Stimulated activated CD8-positive, alpha-beta memory T cell treated with anti-CD3 and anti-CD28 coated beads, Interleukin-12 subunit alpha, Interleukin-12 subunit beta, amount 100 ng/mL, for 1 hour (primary cell): Measurements from ENCODE around the gene RGL3.
"Not testable (repeated sequence)": the region's sequence is repeated elsewhere in the genome, so short reads cannot be mapped to it uniquely, and the experiment has no call there.

Experiments used
- DNase-seq: peaks from one replicate; pipeline ENCODE4 v3.0.0-alpha.2; 2020; ENCODE audit warnings: low read depth

The RGL3 gene, protein sequence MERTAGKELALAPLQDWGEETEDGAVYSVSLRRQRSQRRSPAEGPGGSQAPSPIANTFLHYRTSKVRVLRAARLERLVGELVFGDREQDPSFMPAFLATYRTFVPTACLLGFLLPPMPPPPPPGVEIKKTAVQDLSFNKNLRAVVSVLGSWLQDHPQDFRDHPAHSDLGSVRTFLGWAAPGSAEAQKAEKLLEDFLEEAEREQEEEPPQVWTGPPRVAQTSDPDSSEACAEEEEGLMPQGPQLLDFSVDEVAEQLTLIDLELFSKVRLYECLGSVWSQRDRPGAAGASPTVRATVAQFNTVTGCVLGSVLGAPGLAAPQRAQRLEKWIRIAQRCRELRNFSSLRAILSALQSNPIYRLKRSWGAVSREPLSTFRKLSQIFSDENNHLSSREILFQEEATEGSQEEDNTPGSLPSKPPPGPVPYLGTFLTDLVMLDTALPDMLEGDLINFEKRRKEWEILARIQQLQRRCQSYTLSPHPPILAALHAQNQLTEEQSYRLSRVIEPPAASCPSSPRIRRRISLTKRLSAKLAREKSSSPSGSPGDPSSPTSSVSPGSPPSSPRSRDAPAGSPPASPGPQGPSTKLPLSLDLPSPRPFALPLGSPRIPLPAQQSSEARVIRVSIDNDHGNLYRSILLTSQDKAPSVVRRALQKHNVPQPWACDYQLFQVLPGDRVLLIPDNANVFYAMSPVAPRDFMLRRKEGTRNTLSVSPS

DNA sequence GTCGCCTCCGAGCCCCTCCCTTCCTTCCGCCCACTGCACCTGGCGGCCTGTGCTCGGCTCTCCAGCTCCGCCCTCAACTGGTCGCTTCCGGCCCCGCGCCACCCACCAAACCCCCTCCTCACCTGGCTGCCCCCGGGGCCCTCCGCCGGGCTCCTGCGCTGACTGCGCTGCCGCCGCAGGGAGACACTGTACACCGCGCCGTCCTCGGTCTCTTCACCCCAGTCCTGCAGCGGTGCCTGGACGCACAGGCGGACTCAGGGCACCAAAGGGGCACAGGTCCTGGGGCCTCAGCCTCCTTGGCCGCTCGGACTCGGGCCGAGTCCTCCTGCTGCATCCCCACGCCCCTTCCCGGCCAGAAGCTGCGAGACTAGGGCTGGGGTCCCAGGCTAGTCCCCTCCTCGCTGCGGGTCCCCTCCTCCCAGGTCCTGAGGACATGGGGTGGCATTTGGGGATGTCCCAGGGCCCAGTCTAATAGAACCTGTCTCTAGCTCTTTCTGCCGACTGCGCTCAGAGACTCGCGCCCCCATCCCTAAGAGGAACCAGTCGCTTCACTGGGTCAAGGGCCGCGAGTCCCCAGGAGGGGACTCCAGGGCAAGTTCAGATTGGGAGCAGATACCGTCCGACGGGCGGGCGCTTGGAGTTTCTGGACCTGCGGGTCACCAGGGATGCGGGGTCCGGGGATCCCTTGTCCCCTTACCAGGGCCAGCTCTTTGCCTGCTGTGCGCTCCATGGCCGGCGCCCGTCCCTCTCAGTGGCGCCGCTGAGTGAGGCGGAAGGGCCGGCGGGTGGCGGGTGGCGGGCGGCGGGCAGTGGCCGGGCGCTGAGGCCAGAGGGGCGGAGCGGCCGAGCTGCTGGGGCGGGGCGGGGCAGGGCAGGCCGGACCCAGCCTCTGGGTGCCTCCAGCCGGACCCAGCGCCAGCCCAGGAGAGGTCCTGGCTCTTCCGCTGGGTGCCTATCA, at the start of gene RGL3:
TSS of gene RGL3 (minus strand) at position 766 of the 958 bp plus-strand sequence. CDS start at position 730, 36 bp downstream.
- no peak for DNase-seq

DNA sequence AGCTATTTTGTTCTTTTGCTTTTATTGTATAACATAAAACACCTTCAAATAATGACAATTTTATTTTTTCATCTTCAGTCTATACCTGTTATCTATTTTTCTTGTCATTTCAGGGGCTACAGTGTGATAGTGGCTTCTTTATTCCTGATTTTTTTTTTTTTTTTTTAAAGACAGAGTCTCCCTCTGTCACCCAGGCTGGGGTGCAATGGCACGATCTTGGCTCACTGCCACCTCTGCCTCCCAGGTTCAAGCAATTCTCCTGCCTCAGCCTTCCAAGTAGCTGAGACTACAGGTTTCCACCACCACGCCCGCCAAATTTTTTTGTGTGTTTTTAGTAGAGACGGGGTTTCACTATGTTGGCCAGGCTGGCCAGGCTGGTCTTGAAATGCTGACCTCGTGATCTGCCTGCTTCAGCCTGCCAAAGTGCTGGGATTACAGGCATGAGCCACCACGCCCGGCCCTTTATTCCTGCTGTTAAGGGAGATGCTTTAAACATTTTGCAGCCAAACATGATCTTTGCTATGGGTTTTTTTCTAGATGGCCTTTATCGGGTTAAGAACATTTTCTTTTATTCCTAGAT, 49.2 kb upstream of the RGL3 start:
- DNase-seq = not testable (repeated sequence)

DNA sequence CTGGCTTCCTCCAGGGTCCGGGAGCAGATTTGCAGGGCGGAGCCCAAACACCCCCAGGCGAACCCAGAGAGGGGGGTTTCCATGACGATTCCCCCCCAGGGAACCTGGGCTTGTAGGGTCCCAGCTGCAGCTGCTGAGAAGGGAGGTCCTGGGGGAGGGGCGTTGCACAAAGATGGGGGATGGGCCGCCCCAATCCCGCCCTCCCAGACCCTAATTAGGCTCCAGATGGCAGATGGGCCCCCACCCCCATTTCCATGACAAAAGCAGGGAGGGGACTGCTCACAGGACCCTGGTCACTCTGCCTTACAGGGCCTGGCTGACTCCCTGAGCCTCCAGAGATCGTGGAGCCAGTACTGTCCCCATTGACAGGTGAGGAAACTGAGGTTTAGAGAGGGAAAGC, 46.5 kb upstream of the RGL3 start:
- DNase-seq = no peak

DNA sequence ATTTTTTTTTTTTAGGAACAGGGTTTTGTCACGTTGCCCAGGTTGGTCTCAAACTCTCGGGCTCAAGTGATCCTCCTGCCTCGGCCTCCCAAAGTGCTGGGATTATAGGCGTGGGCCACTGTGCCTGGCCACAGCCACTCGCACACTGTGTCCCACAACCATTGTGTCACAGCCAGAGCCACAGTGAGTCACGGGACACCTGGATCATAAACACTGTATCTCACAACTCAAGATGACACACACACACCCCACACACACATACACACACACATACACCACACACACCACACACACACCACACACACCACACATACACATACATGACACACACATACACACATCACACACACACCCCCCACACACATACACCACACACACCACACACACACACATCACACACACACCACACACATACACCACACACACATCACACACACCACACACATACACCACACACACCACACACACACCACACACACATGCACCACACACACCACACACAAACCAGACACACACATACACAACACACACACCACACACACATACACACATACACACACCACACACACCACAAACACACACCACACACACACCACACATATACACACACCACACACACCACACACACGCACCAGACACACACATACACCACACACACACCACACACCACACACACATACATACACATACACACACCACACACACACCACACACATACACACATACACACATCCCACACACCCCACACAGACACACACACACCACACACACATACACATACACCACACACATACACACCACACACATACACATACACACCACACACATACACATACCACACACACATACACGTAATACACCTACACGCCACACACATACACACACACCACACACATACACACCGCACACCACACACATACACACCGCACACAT, 45.5 kb upstream of the RGL3 start:
- DNase-seq = no peak

DNA sequence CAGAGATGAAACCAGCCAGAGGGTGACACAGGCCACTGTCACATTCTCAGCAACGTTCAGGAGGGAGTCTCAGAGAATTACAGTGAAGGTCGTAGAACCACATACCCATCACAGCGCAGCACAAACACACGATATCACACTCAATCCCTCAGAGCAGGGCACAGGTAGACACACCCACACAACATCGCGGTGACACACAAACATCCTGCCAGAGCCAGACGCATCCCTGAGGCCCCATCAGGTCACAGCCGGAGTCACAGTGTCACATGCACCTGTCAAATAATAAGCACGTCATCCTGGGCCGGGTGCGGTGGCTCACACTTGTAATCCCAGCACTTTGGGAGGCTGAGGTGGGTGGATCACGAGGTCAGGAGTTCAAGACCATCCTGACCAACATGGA, 44.3 kb upstream of the RGL3 start:
- no peak for DNase-seq

DNA sequence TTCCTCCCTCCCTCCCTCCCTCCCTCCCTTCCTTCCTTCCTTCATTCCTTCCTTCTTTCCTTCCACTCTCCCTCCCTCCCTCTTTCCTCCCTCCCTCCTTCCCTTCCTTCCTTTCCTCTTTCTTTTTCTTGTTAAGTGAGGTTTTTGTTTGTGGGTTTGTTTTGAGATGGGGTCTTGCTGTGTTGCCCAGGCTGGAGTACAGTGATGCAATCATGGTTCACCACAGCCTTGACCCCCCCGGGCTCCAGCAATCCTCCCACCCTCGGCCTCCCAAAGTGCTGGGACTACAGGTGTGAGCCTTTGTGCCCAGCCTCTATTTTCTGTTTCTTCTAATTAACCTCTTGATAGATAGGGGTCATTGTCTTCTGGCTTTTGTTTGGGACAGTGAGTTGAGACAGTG, 42.3 kb upstream of the RGL3 start:
- no peak for DNase-seq

DNA sequence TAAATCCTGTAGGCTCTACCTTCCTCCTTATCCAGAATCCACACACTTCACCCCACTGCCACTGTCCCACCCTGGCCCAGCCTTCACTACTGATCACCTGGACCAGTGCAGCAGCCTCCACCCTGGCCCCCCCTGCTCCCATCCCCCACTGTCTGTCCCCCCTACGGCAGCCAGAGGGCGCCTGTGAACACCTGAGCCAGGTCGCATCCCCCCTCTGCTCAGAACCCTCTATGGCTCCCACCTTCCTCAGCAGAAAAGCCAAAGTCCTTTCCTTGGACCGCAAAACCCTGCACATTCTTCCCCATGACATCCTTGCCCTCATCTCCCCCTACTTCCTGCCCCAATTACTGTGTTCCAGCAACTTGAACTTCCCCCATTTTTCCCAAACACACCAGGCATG, 41.1 kb upstream of the RGL3 start:
- DNase-seq = no peak

DNA sequence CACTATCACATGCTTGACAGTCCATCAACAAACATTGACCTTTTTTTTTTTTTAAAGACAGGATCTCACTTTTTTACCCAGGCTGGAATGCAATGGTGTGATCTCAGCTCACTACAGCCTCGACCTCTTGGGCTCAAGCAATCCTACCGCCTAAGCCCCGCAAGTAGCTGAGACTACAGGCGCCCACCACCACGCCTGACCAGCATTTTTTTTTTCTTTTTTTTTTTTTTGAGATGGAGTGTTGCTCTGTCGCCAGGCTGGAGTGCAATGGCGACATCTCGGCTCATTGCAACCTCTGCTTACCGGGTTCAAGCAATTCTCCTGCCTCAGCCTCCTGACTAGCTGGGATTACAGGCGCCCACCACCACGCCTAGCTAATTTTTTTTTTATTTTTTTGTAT, 39.8 kb upstream of the RGL3 start:
- DNase-seq = not testable (repeated sequence)

DNA sequence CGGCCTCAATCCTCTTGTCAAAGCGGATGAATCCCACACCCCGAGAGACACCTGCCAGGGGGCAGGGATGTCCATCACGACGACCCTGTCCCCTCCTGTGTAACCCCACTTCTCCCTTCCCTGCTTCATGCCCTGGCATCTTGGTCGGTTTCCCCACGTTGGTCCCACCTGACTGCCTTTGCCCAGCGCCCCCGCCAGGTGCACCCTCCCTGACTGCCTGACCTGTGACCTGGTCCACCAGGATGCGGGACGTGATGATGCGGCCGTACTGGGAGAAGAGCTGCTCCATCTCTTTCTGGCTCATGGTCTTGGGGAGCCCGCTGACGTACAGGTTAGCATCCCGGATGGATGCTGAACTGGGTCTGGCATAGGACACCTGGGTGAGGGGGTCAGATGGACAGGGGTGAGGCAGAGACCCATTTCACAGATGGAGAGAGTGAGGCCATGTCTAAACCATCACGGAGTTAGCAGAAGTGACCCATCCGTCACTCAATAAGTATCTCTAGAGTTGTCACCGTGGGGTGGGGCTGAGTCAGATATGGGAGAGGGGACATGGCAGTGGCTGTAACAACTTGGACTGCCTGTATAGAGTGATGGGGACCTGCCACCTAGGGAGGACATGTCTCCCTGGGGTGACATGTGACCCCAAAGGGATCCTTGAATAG, 39.3 kb upstream of the RGL3 start:
- DNase-seq = no peak

DNA sequence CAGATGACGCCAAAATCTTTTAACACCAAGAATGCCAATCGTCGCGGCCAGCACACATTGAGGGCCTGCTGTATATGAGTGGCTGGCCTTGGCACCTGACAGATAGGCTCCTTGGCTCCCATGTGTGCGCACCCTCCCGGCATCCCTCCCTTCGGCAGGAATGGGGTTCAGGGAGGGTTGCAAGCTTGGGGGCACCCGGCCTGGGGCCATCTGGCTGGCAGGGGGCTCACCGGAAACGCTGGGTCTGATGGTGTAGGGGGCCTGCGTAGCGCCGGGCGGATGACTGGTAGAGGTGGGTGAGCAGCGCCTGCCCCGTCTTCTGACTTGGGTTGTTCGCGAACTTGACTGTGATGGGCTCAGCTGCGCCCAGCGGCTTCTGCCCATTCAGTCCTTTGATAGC, 38.7 kb upstream of the RGL3 start:
- DNase-seq = no peak

DNA sequence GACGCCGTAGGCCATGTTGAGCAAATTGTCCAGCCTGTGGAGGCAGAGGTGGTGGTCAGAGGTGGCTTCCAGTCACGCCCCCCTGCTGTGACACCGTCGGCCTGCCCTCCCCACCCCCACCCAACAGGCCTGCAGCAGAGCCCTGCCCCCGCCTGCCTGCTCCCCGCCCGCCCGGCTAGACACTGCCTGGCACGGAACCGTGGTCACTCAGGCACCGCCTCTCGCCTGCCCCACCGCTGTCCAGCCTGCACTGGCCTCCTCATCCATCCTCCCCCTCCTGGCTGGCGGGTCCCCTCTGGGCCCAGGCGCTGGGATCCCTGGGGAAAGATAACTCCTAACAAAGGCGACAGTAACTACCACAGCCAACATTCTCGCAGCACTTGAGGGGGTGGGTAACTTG, 38.0 kb upstream of the RGL3 start:
- DNase-seq = no peak

DNA sequence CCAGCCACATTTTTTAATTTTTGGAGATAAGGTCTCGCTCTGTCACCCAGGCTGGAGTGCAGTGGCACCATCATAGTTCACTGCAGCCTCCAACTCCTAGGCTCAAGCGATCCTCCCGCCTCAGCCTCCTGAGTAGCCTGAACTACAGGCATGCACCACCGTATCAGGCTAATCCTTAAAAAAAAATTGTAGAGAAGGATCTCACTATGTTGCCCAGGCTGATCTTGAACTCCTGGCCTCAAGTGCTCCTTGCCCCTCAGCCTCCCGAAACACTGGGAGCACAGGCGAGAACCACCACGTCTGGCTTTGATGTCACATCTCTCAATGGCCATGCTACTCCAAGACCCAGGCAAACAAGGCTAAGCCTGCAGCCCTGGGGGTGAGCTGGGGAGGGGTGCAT, 37.5 kb upstream of the RGL3 start:
- no peak for DNase-seq

DNA sequence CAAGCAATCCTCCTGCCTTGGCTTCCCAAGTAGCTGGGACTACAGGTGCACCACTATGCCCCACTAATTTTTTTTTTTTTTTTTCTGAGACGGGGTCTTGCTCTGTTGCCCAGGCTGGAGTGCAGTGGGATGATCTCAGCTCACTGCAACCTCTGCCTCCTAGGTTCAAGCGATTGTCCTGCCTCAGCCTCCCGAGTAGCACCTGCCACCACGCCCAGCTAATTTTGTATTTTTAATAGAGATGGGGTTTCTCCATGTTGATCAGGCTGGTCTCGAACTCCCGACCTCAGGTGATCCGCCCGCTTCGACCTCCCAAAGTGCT, 36.1 kb upstream of the RGL3 start:
- DNase-seq = not testable (repeated sequence)

DNA sequence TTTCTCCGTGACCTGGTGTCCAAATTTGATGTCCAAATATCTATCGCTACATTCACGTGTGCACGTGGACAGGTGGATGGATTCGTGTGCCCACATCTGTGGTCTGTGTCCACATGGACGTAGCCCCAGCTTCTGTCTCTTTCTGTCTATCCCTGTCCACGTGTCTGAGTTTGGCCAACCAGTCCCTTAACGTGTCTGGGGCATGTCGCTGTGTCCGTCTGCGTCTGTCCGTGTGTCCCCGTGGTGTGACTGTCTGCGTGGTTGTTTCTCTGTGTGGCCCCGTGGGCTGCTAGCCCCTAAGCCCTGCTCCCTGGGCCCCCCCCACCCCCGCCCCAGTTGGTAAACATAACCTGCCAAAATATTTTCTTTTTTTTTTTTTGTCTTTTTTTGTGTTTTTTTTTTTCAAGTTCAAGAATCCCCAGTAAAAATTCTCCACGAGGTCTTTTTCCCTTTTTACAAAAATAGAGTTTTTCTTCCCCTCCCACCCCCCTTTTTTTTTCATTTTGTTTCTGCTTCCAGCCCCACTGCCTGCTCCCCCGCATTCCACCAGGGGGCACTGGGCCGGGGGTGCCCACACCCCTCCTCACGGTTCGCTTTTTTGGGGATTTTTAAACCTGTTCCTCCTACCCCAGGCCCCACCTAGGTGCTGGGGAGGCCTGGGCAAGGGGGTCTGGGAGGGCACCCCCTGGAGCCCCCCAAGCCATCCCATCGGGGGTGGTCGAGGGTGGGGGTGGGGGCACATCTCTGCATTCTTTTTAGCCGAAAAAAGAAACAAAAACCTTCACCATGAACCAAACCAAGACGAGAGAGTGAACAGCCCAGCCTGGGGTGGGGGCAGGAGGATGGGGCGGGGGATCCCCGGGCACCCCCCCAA, 34.6 kb upstream of the RGL3 start:
- DNase-seq = no peak

DNA sequence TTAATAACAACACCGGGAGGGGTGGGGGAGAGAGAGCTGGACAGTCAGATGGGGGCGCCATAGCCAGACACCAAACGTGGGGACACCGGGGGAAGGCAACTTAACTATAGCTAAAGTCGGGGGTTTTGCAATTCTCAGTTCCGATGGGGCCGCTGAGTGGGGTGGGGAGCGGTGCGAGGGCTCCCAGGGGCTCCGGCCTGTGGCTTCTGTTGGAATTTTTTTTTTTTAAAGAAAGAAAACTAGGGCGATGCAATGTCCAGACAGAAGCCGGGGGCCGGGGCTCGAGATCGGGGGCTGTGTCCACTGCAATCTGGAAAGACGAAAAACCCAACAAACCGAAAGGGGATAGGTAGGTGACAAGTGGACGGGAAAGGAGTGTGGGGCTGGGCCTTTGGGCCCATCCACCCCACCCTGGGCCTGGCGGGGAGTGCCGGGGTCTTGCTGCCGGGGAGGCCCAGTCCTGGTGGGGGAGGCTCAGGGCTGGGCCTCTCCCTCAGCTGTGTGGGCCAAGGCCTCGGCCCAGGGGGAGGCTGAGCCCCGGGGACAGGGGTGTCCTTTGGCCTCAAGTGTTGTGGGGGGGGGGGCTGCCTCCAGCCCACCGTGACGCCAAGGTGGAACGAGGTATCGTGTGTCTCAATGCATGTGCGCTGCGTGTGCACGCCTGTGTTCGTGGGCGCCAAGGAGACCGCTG, 33.7 kb upstream of the RGL3 start:
- no peak for DNase-seq

DNA sequence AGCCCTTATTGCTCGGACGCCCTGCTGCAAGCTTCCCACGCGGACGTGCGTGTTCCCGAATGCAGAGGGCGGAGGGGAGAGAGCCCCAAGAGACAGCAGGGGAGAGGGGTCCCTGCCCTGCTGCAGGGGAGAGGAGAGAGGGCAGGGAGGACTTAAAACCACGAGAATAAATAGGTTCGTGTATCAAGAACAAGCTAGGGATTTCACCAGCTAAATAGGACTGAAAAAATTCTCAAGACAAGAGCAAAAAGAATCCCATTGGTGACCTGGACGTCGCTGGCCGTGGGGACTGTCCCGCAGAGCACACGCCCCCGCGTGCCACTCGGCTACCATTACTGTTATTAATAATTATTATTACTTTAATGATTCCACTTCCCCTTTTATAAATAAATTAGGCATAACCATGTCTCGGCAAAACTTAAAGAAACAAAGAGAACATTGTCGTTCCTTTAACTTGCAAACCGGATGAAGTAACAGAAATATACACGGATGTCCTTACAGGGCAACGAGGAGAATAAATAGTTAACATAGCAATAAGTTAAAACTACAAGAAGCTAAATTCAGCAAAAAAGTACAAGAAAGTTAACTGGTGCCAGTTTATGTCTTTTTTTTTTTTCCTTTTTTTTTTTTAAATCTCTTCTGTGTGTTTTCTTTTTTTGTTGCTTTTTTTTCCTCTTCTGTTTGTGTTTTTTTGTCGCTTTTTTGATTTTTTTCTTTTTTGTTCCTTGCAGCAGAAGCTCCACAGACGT, 32.9 kb upstream of the RGL3 start:
- no peak for DNase-seq

DNA sequence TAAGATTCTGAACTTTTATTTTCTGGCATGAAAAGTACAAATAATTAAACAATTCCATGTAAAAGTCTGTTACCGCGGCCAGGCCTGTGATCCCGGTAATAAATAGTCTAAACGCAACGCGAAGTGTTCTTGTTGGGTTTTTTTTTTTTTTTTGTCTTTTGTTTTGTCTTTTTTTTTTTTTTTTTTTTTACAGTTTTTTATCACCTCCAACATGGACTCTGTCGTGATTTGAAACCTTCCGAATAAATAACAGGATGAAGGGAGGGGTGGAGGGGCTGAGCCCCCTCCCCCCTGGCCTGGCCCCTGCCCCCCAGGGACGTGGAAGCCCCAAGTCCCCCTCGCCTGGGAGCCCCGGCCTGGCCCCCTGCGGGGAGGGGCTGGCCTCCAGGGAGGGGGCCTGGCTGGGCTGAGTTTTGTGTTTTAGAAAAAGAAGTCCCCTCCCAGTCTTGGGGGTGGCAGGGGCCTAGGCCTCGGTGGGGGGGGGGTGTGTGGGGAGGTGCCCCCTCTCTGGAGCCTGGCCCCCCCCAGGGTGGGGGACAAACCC, 32.3 kb upstream of the RGL3 start:
- DNase-seq = no peak
